Measurements from ENCODE around the gene AP2A2.

DNA sequence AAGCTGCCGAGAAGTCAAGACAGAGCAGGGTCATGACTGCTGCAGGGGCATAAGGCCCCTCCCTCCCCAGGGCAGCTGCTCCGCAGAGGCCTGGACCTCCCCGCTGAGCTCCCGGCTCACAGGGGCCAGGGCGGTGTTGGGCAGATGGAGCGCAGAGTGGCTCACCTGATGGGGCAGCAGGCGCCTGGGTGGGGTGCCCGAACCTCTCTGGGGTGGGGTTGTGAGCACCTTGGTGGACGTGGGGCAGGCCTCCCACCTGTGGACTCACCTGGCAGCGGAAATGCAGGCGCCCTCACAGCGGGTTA, 87.9 kb downstream of the AP2A2 start:
- TF ChIP-seq, protein P1, sequence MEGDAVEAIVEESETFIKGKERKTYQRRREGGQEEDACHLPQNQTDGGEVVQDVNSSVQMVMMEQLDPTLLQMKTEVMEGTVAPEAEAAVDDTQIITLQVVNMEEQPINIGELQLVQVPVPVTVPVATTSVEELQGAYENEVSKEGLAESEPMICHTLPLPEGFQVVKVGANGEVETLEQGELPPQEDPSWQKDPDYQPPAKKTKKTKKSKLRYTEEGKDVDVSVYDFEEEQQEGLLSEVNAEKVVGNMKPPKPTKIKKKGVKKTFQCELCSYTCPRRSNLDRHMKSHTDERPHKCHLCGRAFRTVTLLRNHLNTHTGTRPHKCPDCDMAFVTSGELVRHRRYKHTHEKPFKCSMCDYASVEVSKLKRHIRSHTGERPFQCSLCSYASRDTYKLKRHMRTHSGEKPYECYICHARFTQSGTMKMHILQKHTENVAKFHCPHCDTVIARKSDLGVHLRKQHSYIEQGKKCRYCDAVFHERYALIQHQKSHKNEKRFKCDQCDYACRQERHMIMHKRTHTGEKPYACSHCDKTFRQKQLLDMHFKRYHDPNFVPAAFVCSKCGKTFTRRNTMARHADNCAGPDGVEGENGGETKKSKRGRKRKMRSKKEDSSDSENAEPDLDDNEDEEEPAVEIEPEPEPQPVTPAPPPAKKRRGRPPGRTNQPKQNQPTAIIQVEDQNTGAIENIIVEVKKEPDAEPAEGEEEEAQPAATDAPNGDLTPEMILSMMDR (tag by site-specific recombination; IDR thresholded peaks at IDR 0.05) = no peak
- TF ChIP-seq MYNN (tag by site-specific recombination; IDR thresholded peaks at IDR 0.05; ENCODE audit: borderline replicate concordance) = no peak
- TF ChIP-seq ZNF19 (tag by site-specific recombination; IDR thresholded peaks at IDR 0.05; ENCODE audit: low read depth) = no peak
- TF ChIP-seq ZNF580 (tag by site-specific recombination; IDR thresholded peaks at IDR 0.05) = no peak
- TF ChIP-seq, protein P2, sequence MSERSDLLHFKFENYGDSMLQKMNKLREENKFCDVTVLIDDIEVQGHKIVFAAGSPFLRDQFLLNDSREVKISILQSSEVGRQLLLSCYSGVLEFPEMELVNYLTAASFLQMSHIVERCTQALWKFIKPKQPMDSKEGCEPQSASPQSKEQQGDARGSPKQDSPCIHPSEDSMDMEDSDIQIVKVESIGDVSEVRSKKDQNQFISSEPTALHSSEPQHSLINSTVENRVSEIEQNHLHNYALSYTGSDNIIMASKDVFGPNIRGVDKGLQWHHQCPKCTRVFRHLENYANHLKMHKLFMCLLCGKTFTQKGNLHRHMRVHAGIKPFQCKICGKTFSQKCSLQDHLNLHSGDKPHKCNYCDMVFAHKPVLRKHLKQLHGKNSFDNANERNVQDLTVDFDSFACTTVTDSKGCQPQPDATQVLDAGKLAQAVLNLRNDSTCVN (tag by site-specific recombination; optimal IDR thresholded peaks at IDR 0.05) = no peak
- TF ChIP-seq ZNF175 (tag by site-specific recombination; IDR thresholded peaks at IDR 0.05) = no peak
- no peak for TF ChIP-seq ZBTB1 (tag by site-specific recombination; IDR thresholded peaks at IDR 0.05)
- no peak for TF ChIP-seq PRDM10 (tag by site-specific recombination; IDR thresholded peaks at IDR 0.05)
- TF ChIP-seq HOXA7 (CRISPR knock-in tag; IDR thresholded peaks at IDR 0.05; ENCODE audit: borderline replicate concordance) = no peak
- TF ChIP-seq SP2 (tag by site-specific recombination; IDR thresholded peaks at IDR 0.05) = no peak
- TF ChIP-seq ZNF169 (tag by site-specific recombination; IDR thresholded peaks at IDR 0.05) = no peak
- no peak for TF ChIP-seq ZNF302 (tag by site-specific recombination; IDR thresholded peaks at IDR 0.05; ENCODE audit: low read depth)
